CD4-positive, alpha-beta T cell (primary cell): ENCODE results near the gene PLEKHG3. TPM values are rescaled to one million over a fixed set of nuclear protein-coding genes. Genes with fewer than 3 reads are reported as not detected.

Source experiments
- ATAC-seq: fragments of 200-7000 bp; cut with Tn5 transposase; one replicate; pipeline ENCODE4 v1.10.0; 2022; ENCODE audit warnings: mild to moderate bottlenecking; ENCODE audit not compliant: poor library complexity
- CTCF ChIA-PET: fragments of 350-600 bp; sonication (Branson Sonifier 250); formaldehyde crosslinking; loops from one replicate; lab custom pipeline; 2021; ENCODE audit warnings: antibody characterized with exemption, inconsistent platforms; lab: Charles Lee
- POLR2A ChIA-PET: fragments of 350-600 bp; sonication (Branson Sonifier 250); formaldehyde crosslinking; loops from one replicate; lab custom pipeline; 2021; ENCODE audit warnings: antibody characterized with exemption, inconsistent platforms; lab: Charles Lee
- DNase-seq, 14 experiments: peaks; one replicate each; pipeline ENCODE4 v3.0.0-alpha.2; 2013 to 2020; ENCODE audit warnings: mixed read lengths in 2 of 14
- H3K27ac ChIP-seq, 2 donors: one replicate each; pipeline versions ENCODE4 v1.5.1 to v1.7.0; 2013; ENCODE audit warnings: low read length in 2 of 2, low read depth in 1 of 2, mild to moderate bottlenecking in 1 of 2
- H3K27me3 ChIP-seq, 2 experiments: 1 replicate in 1 of 2; 2 replicates in 1 of 2; pipeline versions ENCODE4 v1.6.1 to v1.7.0; 2013; ENCODE audit warnings: low read length in 2 of 2, control low read depth in 1 of 2, mild to moderate bottlenecking in 1 of 2, moderate library complexity in 1 of 2; ENCODE audit not compliant: insufficient read depth in 2 of 2, control insufficient read depth in 1 of 2
- H3K36me3 ChIP-seq: one replicate; pipeline ENCODE4 v1.6.1; 2013; ENCODE audit warnings: low read length, control low read depth; ENCODE audit not compliant: insufficient read depth
- H3K4me1 ChIP-seq: one replicate; pipeline ENCODE4 v1.6.1; 2013; ENCODE audit warnings: low read length, control low read depth; ENCODE audit not compliant: insufficient read depth
- H3K4me3 ChIP-seq: one replicate; pipeline ENCODE4 v1.5.1; 2013; ENCODE audit warnings: mild to moderate bottlenecking, low read length, moderate library complexity
- H3K9me3 ChIP-seq, 2 experiments: 1 replicate in 1 of 2; 2 replicates in 1 of 2; pipeline versions ENCODE4 v1.6.1 to v1.7.0; 2013; ENCODE audit warnings: low read length in 2 of 2, mild to moderate bottlenecking in 2 of 2, control low read depth in 1 of 2, moderate library complexity in 1 of 2; ENCODE audit not compliant: control insufficient read depth in 1 of 2, insufficient read depth in 1 of 2
- H3K27ac Mint-ChIP-seq: one replicate; pipeline ENCODE4 v1.8.0; 2020; ENCODE audit warnings: mixed read lengths
- H3K27me3 Mint-ChIP-seq: one replicate; pipeline ENCODE4 v1.8.0; 2021; ENCODE audit warnings: mixed read lengths
- H3K36me3 Mint-ChIP-seq: one replicate; pipeline ENCODE4 v1.8.0; 2021; ENCODE audit warnings: low read depth, mixed read lengths
- H3K4me1 Mint-ChIP-seq: one replicate; pipeline ENCODE4 v1.8.0; 2021; ENCODE audit warnings: low read depth, mixed read lengths
- H3K4me3 Mint-ChIP-seq: one replicate; pipeline ENCODE4 v1.8.0; 2020; ENCODE audit warnings: mild to moderate bottlenecking, mixed read lengths
- H3K9me3 Mint-ChIP-seq: one replicate; pipeline ENCODE4 v1.8.0; 2020; ENCODE audit warnings: mixed read lengths
- intact Hi-C, 2 experiments: fragments of 100-400 bp; cut with DNase I in 1 of 2; cut with micrococcal nuclease in 1 of 2; formaldehyde crosslinking; loops; one replicate each; pipeline versions ENCODE4 v1.15.1 to v1.9.0; 2023 to 2025; cut with DNase I, micrococcal nuclease
- total RNA-seq, 174 experiments: library from RNA in 2 of 174; stranded (reverse) in 2 of 174; gene quantifications; one replicate each; pipeline ENCODE4 v1.2.3 and lab custom pipeline; 2021 to 2026
- TF ChIP-seq, protein P1 (sequence below): fragments of 200-600 bp; IDR thresholded peaks from one replicate; pipeline ENCODE4 v1.8.0; 2022; ENCODE audit warnings: antibody characterized with exemption, mild to moderate bottlenecking

The PLEKHG3 gene
- total RNA-seq, 2 experiments from 2014 or later: 12.1 to 13.3 TPM

- Histone ChIP-seq H3K4me3 (no peak overlapping the region), H3K27ac (peak overlapping the region in 1 of 2 donors; percentile 75), H3K9me3 (peaks cover 0 to 10% of the 10 kb centered on the region in 2 experiments), H3K4me1 (peaks cover 75% of the 10 kb centered on the region), H3K27me3 (no peaks in the 10 kb centered on the region), H3K36me3 (no peaks in the 10 kb centered on the region)
- Mint-ChIP-seq H3K27ac (peak overlapping the region; percentile 87), H3K4me1 (peaks cover 45% of the 10 kb centered on the region), H3K27me3 (no peaks in the 10 kb centered on the region), H3K36me3 (no peaks in the 10 kb centered on the region), H3K4me3 (peak overlapping the region; percentile 26), H3K9me3 (no peaks in the 10 kb centered on the region)
- ATAC-seq (peak; percentile 94), DNase-seq (peak; percentile 52 to 93 (median 66))
- CTCF ChIA-PET: interaction anchor here (1.5 kb wide), 2 partner anchors 9 to 84 kb away, joined by 3 to 5 read pairs; no protein-coding TSS in a partner anchor
- POLR2A ChIA-PET: interaction anchor here (0.9 kb wide), 1 partner anchor 52 kb away, joined by 3 read pairs; the partner anchor contains the start of gene PLEKHG3
- TF ChIP-seq, protein P1, sequence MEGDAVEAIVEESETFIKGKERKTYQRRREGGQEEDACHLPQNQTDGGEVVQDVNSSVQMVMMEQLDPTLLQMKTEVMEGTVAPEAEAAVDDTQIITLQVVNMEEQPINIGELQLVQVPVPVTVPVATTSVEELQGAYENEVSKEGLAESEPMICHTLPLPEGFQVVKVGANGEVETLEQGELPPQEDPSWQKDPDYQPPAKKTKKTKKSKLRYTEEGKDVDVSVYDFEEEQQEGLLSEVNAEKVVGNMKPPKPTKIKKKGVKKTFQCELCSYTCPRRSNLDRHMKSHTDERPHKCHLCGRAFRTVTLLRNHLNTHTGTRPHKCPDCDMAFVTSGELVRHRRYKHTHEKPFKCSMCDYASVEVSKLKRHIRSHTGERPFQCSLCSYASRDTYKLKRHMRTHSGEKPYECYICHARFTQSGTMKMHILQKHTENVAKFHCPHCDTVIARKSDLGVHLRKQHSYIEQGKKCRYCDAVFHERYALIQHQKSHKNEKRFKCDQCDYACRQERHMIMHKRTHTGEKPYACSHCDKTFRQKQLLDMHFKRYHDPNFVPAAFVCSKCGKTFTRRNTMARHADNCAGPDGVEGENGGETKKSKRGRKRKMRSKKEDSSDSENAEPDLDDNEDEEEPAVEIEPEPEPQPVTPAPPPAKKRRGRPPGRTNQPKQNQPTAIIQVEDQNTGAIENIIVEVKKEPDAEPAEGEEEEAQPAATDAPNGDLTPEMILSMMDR: no peak
- intact Hi-C loops: loop anchor here in 1 of 2 experiments (5.0 kb wide), 1 partner anchor 48 kb away; no protein-coding TSS in a partner anchor
Observed at GRCh38 chr14:64755781-64756221, 51.6 kb downstream of the PLEKHG3 start.

GRCh38 chr14:64756712-64757111, 52.5 kb downstream of the PLEKHG3 start:
- TF ChIP-seq, protein P1: no peak
- Histone ChIP-seq H3K4me1 (peaks cover 84% of the 10 kb centered on the region), H3K9me3 (peaks cover 0 to 10% of the 10 kb centered on the region in 2 experiments), H3K27me3 (no peaks in the 10 kb centered on the region), H3K27ac (peak overlapping the region in 1 of 2 donors; percentile 75), H3K4me3 (no peak overlapping the region), H3K36me3 (no peaks in the 10 kb centered on the region)
- ChIA-PET CTCF (interaction anchor here (1.5 kb wide), 2 partner anchors 8 to 85 kb away, joined by 3 to 5 read pairs; no protein-coding TSS in a partner anchor), POLR2A (interaction anchor here (1.0 kb wide), 1 partner anchor 8 kb away, joined by 3 read pairs; no protein-coding TSS in a partner anchor)
- peak overlapping the region; percentile 87 for H3K27ac Mint-ChIP-seq
- no peaks in the 10 kb centered on the region for H3K27me3 Mint-ChIP-seq
- H3K4me1 Mint-ChIP-seq: peaks cover 48% of the 10 kb centered on the region
- DNase-seq (no peak), ATAC-seq (no peak)
- intact Hi-C loops: loop anchor here in 1 of 2 experiments (5.0 kb wide), 1 partner anchor 49 kb away; no protein-coding TSS in a partner anchor
- H3K36me3 Mint-ChIP-seq: no peaks in the 10 kb centered on the region
- no peaks in the 10 kb centered on the region for H3K9me3 Mint-ChIP-seq
- no peak overlapping the region for H3K4me3 Mint-ChIP-seq

DNA sequence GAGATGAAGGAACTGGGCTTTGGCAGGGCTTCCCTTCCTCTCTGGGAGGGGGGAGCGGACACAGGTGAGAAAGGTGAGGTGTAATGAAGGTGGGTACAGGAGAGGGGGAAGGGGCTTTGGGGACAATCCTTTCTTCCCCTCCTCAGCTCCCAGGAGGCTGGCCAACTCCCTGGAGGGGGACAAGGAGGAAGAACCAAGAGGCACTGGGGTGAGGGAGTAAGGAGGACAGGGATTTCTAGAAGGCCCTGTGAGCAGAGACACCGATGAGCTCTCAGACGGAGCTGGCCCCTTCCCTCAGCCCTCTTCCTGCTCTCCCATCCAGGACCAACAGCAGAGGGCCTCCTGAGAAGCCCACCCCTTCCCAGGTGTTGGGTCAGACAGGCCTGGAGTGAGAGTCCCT, 53.4 kb downstream of the PLEKHG3 start:
- CTCF ChIA-PET: no interaction called here
- H3K27ac Mint-ChIP-seq: peak overlapping the region; percentile 87
- H3K36me3 Mint-ChIP-seq: no peaks in the 10 kb centered on the region
- peaks cover 53% of the 10 kb centered on the region for H3K4me1 Mint-ChIP-seq
- no peaks in the 10 kb centered on the region for H3K9me3 Mint-ChIP-seq
- H3K36me3 ChIP-seq: no peaks in the 10 kb centered on the region
- H3K27ac ChIP-seq: peak overlapping the region; percentile 52 to 75
- no peak for ATAC-seq
- DNase-seq: no peak
- no peaks in the 10 kb centered on the region for H3K27me3 Mint-ChIP-seq
- H3K27me3 ChIP-seq: no peaks in the 10 kb centered on the region
- intact Hi-C loops: loop anchor here in 1 of 2 experiments (5.0 kb wide), 1 partner anchor 50 kb away; no protein-coding TSS in a partner anchor
- TF ChIP-seq, protein P1: no peak
- peaks cover 0 to 10% of the 10 kb centered on the region in 2 experiments for H3K9me3 ChIP-seq
- POLR2A ChIA-PET: no interaction called here
- H3K4me3 Mint-ChIP-seq: no peak overlapping the region
- H3K4me1 ChIP-seq: peaks cover 93% of the 10 kb centered on the region
- no peak overlapping the region for H3K4me3 ChIP-seq
